KMS-11 (cell line): ENCODE results near the gene CENPN.

Experiments used
- H2AFZ ChIP-seq: fragments of 200-600 bp; sonication (generic); 2 replicates; pipeline ENCODE4 v1.6.1; 2016; ENCODE audit warnings: antibody characterized with exemption, mixed run types, low read depth
- H3K27ac ChIP-seq: fragments of 200-600 bp; sonication (generic); 2 replicates; pipeline ENCODE4 v1.6.1; 2016; ENCODE audit warnings: mild to moderate bottlenecking, mixed run types
- H3K27me3 ChIP-seq: fragments of 200-600 bp; sonication (generic); 2 replicates; pipeline ENCODE4 v1.6.1; 2017; ENCODE audit warnings: mild to moderate bottlenecking, low read depth, mixed run types, moderate library complexity; ENCODE audit not compliant: insufficient read depth
- H3K36me3 ChIP-seq: fragments of 200-600 bp; sonication (generic); 2 replicates; pipeline ENCODE4 v1.6.1; 2017; ENCODE audit warnings: mild to moderate bottlenecking, mixed run types; ENCODE audit not compliant: insufficient read depth
- H3K4me1 ChIP-seq: fragments of 200-600 bp; sonication (generic); 2 replicates; pipeline ENCODE4 v1.6.1; 2016; ENCODE audit warnings: mild to moderate bottlenecking, low read depth, mixed run types; ENCODE audit not compliant: poor library complexity, severe bottlenecking
- H3K4me2 ChIP-seq: fragments of 200-600 bp; sonication (generic); 2 replicates; pipeline ENCODE4 v1.7.0; 2016; ENCODE audit warnings: mild to moderate bottlenecking, mixed run types
- H3K4me3 ChIP-seq: fragments of 200-600 bp; sonication (generic); IDR thresholded peaks from 2 replicates; pipeline ENCODE4 v1.6.1; 2017; ENCODE audit warnings: low read depth, low read length, mixed read lengths; ENCODE audit not compliant: insufficient read depth
- H3K79me2 ChIP-seq: fragments of 200-600 bp; sonication (generic); 2 replicates; pipeline ENCODE4 v1.6.1; 2016; ENCODE audit warnings: low read depth, mixed run types; ENCODE audit not compliant: insufficient read depth
- H3K9ac ChIP-seq: fragments of 200-600 bp; sonication (generic); 2 replicates; pipeline ENCODE4 v1.6.1; 2016; ENCODE audit warnings: mild to moderate bottlenecking, mixed run types
- H4K20me1 ChIP-seq: fragments of 200-600 bp; sonication (generic); 2 replicates; pipeline ENCODE4 v1.6.1; 2016; ENCODE audit warnings: mild to moderate bottlenecking, mixed run types; ENCODE audit not compliant: insufficient read depth
- TF ChIP-seq, protein P1 (sequence below): fragments of 200-600 bp; sonication (generic); conservative IDR thresholded peaks from 2 replicates; pipeline ENCODE4 v1.6.1; 2017; ENCODE audit warnings: low read depth, mild to moderate bottlenecking, antibody characterized with exemption, low read length, moderate library complexity, mixed read lengths

Gene CENPN

DNA sequence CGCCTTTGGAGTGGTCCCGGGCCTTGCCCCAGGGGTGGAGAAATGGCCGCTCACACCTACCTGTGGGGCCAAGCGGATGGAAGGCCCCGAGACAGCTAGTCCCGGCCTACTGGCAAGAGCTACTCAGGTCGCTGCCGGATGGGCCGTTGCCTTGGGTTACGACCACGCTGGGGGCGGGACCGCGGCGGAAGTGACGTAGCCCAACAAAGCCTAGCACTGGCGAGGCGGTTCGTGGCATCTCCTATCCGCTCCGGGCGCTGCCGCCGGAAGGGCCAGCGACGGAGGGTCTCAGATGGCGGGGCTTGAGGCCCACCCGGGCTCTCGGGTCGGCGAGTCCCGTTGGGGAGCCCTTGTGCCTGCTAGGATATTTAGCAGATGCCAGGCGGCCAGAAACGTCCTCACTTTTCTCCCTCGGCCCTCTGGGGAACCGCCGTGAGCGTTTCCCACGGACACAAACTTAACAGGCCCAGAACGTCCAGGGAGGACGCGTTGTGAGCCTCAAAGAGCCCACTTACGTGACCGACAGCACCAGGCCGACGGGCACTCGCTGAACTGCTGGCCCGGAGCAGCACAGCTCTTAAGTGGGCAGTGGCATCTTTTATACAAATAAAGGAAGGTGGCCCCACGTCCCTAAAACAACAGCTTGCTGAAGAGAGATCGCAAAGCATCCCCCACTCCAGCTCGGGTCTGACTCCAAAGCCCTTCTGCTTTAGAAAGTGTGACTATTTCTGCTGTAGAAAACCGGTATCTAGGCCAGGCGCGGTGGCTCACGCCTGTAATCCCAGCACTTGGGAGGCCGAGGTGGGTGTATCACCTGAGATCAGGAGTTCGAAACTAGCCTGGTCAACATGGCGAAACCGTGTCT lies 70.3 kb downstream of the CENPN start, which contains the start of gene C16orf46:
Gene C16orf46, minus strand, starts transcription at position 163 of the 865 bp plus-strand sequence. CDS start 13,283 bp downstream, outside the sequence.
- Histone ChIP-seq H2AFZ (peak within 1 kb of the TSS; percentile 93), H3K4me1 (peaks cover 7% of the 10 kb centered on the region), H3K27me3 (no peaks in the 10 kb centered on the region), H3K4me2 (peak within 1 kb of the TSS; percentile 88), H3K79me2 (no peaks in the 10 kb centered on the region), H3K4me3 (no peak within 1 kb of the TSS), H3K36me3 (no peaks in the 10 kb centered on the region), H4K20me1 (no peaks in the 10 kb centered on the region), H3K27ac (peak within 1 kb of the TSS; percentile 66), H3K9ac (peak within 1 kb of the TSS; percentile 66)
- TF ChIP-seq, protein P1, sequence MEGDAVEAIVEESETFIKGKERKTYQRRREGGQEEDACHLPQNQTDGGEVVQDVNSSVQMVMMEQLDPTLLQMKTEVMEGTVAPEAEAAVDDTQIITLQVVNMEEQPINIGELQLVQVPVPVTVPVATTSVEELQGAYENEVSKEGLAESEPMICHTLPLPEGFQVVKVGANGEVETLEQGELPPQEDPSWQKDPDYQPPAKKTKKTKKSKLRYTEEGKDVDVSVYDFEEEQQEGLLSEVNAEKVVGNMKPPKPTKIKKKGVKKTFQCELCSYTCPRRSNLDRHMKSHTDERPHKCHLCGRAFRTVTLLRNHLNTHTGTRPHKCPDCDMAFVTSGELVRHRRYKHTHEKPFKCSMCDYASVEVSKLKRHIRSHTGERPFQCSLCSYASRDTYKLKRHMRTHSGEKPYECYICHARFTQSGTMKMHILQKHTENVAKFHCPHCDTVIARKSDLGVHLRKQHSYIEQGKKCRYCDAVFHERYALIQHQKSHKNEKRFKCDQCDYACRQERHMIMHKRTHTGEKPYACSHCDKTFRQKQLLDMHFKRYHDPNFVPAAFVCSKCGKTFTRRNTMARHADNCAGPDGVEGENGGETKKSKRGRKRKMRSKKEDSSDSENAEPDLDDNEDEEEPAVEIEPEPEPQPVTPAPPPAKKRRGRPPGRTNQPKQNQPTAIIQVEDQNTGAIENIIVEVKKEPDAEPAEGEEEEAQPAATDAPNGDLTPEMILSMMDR, result no peak

- Histone ChIP-seq H3K4me1 (peaks cover 7% of the 10 kb centered on the region), H3K4me3 (no peak overlapping the region), H3K27ac (no peak overlapping the region), H4K20me1 (no peaks in the 10 kb centered on the region), H3K4me2 (no peak overlapping the region), H3K9ac (no peak overlapping the region), H2AFZ (no peak overlapping the region), H3K27me3 (no peaks in the 10 kb centered on the region), H3K36me3 (no peaks in the 10 kb centered on the region), H3K79me2 (no peaks in the 10 kb centered on the region)
- TF ChIP-seq, protein P1, result no peak
These were observed 73.2 kb downstream of the CENPN start for GRCh38 chr16:81080233-81080632.

GRCh38 chr16:81081014-81081413 lies 74.0 kb downstream of the CENPN start:
- Histone ChIP-seq H2AFZ (no peak overlapping the region), H3K9ac (no peak overlapping the region), H3K27ac (no peak overlapping the region), H3K79me2 (no peaks in the 10 kb centered on the region), H3K36me3 (no peaks in the 10 kb centered on the region), H3K4me1 (peaks cover 3% of the 10 kb centered on the region), H3K27me3 (no peaks in the 10 kb centered on the region), H4K20me1 (no peaks in the 10 kb centered on the region), H3K4me3 (no peak overlapping the region), H3K4me2 (no peak overlapping the region)
- TF ChIP-seq, protein P1, result no peak
